ENCODE data around the gene KLHL1. TPM values are rescaled to one million over a fixed set of nuclear protein-coding genes. Genes with fewer than 3 reads are reported as not detected.

Gene KLHL1
- total RNA-seq, 5 donors from 2014 or later (not counting 1 experiment from before 2014, with no cell fraction given), result not detected

DNA sequence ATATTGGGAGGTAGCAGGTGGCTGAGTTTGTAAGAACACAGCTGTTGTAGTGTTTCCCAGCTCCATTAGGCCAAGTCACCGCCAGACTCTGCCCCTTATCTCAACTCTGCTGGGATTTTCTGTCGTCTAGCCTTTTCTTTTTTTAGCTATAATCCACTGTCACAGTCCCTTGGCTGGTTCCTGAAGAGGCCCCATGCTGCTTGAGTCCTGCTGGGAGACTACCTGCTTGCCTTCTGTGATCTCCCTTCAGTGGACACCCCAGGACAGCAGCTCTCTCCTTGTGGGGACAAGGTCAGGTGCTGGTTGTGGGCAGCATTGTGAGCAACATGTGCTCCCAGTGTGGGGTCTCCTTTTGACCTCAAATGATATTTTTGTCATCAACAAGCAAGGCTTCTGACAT lies 195.6 kb downstream of the KLHL1 start:
- H3K36me3 ChIP-seq (ENCODE audit: control insufficient read depth in 2 of 2, extremely low read depth in 1 of 2, insufficient read depth in 1 of 2, low read length in 1 of 2), result no peaks in the 10 kb centered on the region
- ChIA-PET CTCF (no interaction called here), POLR2A (no interaction called here)
- no peak overlapping the region for H3K27ac ChIP-seq (ENCODE audit: low read length)
- no peaks in the 10 kb centered on the region for H3K9me3 ChIP-seq
- no peak for ATAC-seq (replicated peaks in 1 of 4)
- Mint-ChIP-seq H3K9me3 (peaks cover 4 to 5% (median 5%) of the 10 kb centered on the region in 3 donors), H3K36me3 (no peaks in the 10 kb centered on the region), H3K27me3 (no peaks in the 10 kb centered on the region), H3K4me1 (no peaks in the 10 kb centered on the region), H3K4me3 (no peak overlapping the region), H3K27ac (no peak overlapping the region)
- no peak for DNase-seq
- H3K27me3 ChIP-seq (replicated peaks in 1 of 2; ENCODE audit: control insufficient read depth in 2 of 2, extremely low read depth in 1 of 2, insufficient read depth in 2 of 2, low read length in 1 of 2), result no peaks in the 10 kb centered on the region
- no peak overlapping the region for H3K4me3 ChIP-seq (ENCODE audit: control insufficient read depth in 1 of 2, extremely low read depth in 1 of 2, low read length in 1 of 2)
- no CpG with 5 or more reads among the region's 2 CpGs for WGBS (ENCODE audit: insufficient coverage)
- H3K4me1 ChIP-seq (ENCODE audit: control insufficient read depth in 1 of 2, extremely low read depth in 1 of 2, insufficient read depth in 2 of 2, low read length in 2 of 2), result no peaks in the 10 kb centered on the region

DNA sequence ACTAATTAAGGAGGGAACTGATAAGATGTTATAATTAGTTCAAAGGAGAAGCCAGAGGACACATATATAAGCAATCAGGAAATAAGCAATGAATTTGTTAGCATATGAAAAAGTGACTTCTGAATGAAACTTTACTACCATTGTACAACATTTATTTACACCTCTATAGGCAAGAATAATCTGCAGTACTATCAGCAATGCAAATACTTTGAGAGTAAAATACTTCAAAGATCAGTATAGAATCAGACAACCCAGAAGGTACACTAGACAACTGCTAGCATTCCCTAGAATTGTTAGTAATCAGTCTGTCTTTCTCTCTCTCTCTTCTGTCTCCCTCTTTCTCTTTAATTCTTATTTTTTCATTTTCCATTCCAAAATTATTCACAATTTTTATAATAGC lies 197.5 kb downstream of the KLHL1 start:
- H3K27ac Mint-ChIP-seq, result no peak overlapping the region
- Histone ChIP-seq H3K4me1 (ENCODE audit: control insufficient read depth in 1 of 2, extremely low read depth in 1 of 2, insufficient read depth in 2 of 2, low read length in 2 of 2) (no peaks in the 10 kb centered on the region), H3K27me3 (replicated peaks in 1 of 2; ENCODE audit: control insufficient read depth in 2 of 2, extremely low read depth in 1 of 2, insufficient read depth in 2 of 2, low read length in 1 of 2) (no peaks in the 10 kb centered on the region), H3K27ac (ENCODE audit: low read length) (no peak overlapping the region), H3K4me3 (ENCODE audit: control insufficient read depth in 1 of 2, extremely low read depth in 1 of 2, low read length in 1 of 2) (no peak overlapping the region), H3K36me3 (ENCODE audit: control insufficient read depth in 2 of 2, extremely low read depth in 1 of 2, insufficient read depth in 1 of 2, low read length in 1 of 2) (no peaks in the 10 kb centered on the region), H3K9me3 (no peaks in the 10 kb centered on the region)
- no peak overlapping the region for H3K4me3 Mint-ChIP-seq
- ATAC-seq (replicated peaks in 1 of 4), result no peak
- ChIA-PET POLR2A (interaction anchor here in 1 of 2 donors (0.7 kb wide), 2 partner anchors 26 to 180 kb away, joined by 4 to 7 read pairs; no protein-coding TSS in a partner anchor), CTCF (no interaction called here)
- peaks cover 3 to 5% (median 4%) of the 10 kb centered on the region in 3 donors for H3K9me3 Mint-ChIP-seq
- DNase-seq, result no peak
- no peaks in the 10 kb centered on the region for H3K4me1 Mint-ChIP-seq
- no peaks in the 10 kb centered on the region for H3K36me3 Mint-ChIP-seq
- no peaks in the 10 kb centered on the region for H3K27me3 Mint-ChIP-seq

DNA sequence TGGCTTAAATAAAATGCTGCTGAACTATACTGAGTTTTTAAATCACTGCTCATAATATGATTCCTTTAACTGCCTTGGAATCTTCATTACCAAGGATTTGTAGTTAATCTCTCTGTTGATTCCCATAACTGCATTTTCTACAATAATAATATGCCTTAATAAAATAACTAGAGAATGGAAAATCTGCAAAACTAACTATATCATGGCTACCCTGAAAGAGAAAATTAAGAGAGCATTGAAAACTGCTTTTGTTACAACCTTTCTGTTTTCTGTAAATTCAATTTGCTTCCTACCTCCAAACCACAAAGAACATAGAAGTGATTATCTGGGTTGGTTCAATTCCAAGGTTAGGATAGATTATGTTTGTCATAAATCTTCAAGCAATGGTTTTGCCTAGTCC lies 203.5 kb downstream of the KLHL1 start:
- no peak overlapping the region for H3K4me3 Mint-ChIP-seq
- DNase-seq, result no peak
- no peaks in the 10 kb centered on the region for H3K9me3 ChIP-seq
- no peaks in the 10 kb centered on the region for H3K27me3 ChIP-seq (replicated peaks in 1 of 2; ENCODE audit: control insufficient read depth in 2 of 2, extremely low read depth in 1 of 2, insufficient read depth in 2 of 2, low read length in 1 of 2)
- H3K4me1 ChIP-seq (ENCODE audit: control insufficient read depth in 1 of 2, extremely low read depth in 1 of 2, insufficient read depth in 2 of 2, low read length in 2 of 2), result no peaks in the 10 kb centered on the region
- POLR2A ChIA-PET, result no interaction called here
- no peaks in the 10 kb centered on the region for H3K4me1 Mint-ChIP-seq
- no peaks in the 10 kb centered on the region for H3K27me3 Mint-ChIP-seq
- CTCF ChIA-PET, result no interaction called here
- H3K4me3 ChIP-seq (ENCODE audit: control insufficient read depth in 1 of 2, extremely low read depth in 1 of 2, low read length in 1 of 2), result no peak overlapping the region
- H3K36me3 ChIP-seq (ENCODE audit: control insufficient read depth in 2 of 2, extremely low read depth in 1 of 2, insufficient read depth in 1 of 2, low read length in 1 of 2), result no peaks in the 10 kb centered on the region
- H3K36me3 Mint-ChIP-seq, result no peaks in the 10 kb centered on the region
- ATAC-seq (replicated peaks in 1 of 4), result no peak
- peaks cover 5 to 15% (median 8%) of the 10 kb centered on the region in 3 donors for H3K9me3 Mint-ChIP-seq
- H3K27ac Mint-ChIP-seq, result no peak overlapping the region
- H3K27ac ChIP-seq (ENCODE audit: low read length), result no peak overlapping the region

DNA sequence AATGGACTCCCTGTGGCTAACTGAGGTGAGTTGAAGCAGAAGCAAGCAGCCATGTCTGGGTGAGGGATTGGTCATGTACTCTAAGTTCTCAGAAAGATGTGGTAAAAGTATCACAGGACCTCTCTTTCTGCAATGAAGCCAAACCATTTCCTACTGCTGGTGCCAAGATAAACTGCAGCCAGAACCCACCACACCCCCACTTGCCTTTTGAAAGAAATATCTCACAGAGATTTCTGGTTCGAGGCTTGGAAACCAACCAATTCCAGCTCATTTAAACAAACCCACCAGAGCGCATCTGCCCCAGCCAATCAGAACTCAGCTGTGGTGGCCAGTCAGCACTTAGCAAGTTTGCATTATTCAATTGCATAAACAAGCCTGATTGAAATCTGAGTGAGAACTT lies 205.2 kb downstream of the KLHL1 start:
- no peaks in the 10 kb centered on the region for H3K4me1 ChIP-seq (ENCODE audit: control insufficient read depth in 1 of 2, extremely low read depth in 1 of 2, insufficient read depth in 2 of 2, low read length in 2 of 2)
- ATAC-seq (replicated peaks in 1 of 4) (no peak), DNase-seq (no peak)
- H3K27me3 Mint-ChIP-seq, result no peaks in the 10 kb centered on the region
- H3K36me3 Mint-ChIP-seq, result no peaks in the 10 kb centered on the region
- ChIA-PET POLR2A (no interaction called here), CTCF (no interaction called here)
- no peaks in the 10 kb centered on the region for H3K36me3 ChIP-seq (ENCODE audit: control insufficient read depth in 2 of 2, extremely low read depth in 1 of 2, insufficient read depth in 1 of 2, low read length in 1 of 2)
- no peaks in the 10 kb centered on the region for H3K9me3 ChIP-seq
- H3K27ac Mint-ChIP-seq, result no peak overlapping the region
- WGBS (ENCODE audit: insufficient coverage), result 69% methylated on average over 2 of the region's 2 CpGs
- no peak overlapping the region for H3K4me3 Mint-ChIP-seq
- no peak overlapping the region for H3K4me3 ChIP-seq (ENCODE audit: control insufficient read depth in 1 of 2, extremely low read depth in 1 of 2, low read length in 1 of 2)
- no peaks in the 10 kb centered on the region for H3K27me3 ChIP-seq (replicated peaks in 1 of 2; ENCODE audit: control insufficient read depth in 2 of 2, extremely low read depth in 1 of 2, insufficient read depth in 2 of 2, low read length in 1 of 2)
- no peaks in the 10 kb centered on the region for H3K4me1 Mint-ChIP-seq
- H3K9me3 Mint-ChIP-seq, result peaks cover 7 to 24% (median 7%) of the 10 kb centered on the region in 3 donors
- no peak overlapping the region for H3K27ac ChIP-seq (ENCODE audit: low read length)

DNA sequence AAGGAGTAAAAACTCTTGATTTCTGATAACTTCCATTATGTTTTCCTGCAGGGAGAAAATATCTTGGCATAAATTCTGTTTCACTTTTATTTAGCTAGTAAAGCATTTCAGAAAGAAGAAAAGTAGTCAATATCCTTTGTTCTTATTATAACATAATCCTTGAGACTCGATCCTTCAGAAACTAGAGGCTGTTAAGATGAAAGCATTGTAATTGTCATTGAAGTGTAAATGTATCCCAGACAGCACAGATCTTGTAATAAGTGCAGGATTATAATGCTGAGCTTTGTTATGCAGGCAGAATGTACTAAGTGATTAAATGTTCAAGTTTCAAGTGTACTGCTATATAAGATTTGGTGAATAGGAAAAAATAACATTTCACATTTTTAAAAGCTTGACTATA lies 225.8 kb downstream of the KLHL1 start:
- peaks cover 10 to 25% (median 10%) of the 10 kb centered on the region in 3 donors for H3K9me3 Mint-ChIP-seq
- no peaks in the 10 kb centered on the region for H3K27me3 ChIP-seq (replicated peaks in 1 of 2; ENCODE audit: control insufficient read depth in 2 of 2, extremely low read depth in 1 of 2, insufficient read depth in 2 of 2, low read length in 1 of 2)
- no CpG with 5 or more reads among the region's 1 CpG for WGBS (ENCODE audit: insufficient coverage)
- no peak for DNase-seq
- ATAC-seq (replicated peaks in 1 of 4), result no peak
- no peaks in the 10 kb centered on the region for H3K36me3 Mint-ChIP-seq
- no peak overlapping the region for H3K27ac Mint-ChIP-seq
- ChIA-PET CTCF (no interaction called here), POLR2A (no interaction called here)
- H3K4me1 Mint-ChIP-seq, result no peaks in the 10 kb centered on the region
- H3K4me3 ChIP-seq (ENCODE audit: control insufficient read depth in 1 of 2, extremely low read depth in 1 of 2, low read length in 1 of 2), result no peak overlapping the region
- no peak overlapping the region for H3K27ac ChIP-seq (ENCODE audit: low read length)
- no peaks in the 10 kb centered on the region for H3K36me3 ChIP-seq (ENCODE audit: control insufficient read depth in 2 of 2, extremely low read depth in 1 of 2, insufficient read depth in 1 of 2, low read length in 1 of 2)
- H3K9me3 ChIP-seq, result no peaks in the 10 kb centered on the region
- no peak overlapping the region for H3K4me3 Mint-ChIP-seq
- H3K4me1 ChIP-seq (ENCODE audit: control insufficient read depth in 1 of 2, extremely low read depth in 1 of 2, insufficient read depth in 2 of 2, low read length in 2 of 2), result no peaks in the 10 kb centered on the region
- no peaks in the 10 kb centered on the region for H3K27me3 Mint-ChIP-seq

DNA sequence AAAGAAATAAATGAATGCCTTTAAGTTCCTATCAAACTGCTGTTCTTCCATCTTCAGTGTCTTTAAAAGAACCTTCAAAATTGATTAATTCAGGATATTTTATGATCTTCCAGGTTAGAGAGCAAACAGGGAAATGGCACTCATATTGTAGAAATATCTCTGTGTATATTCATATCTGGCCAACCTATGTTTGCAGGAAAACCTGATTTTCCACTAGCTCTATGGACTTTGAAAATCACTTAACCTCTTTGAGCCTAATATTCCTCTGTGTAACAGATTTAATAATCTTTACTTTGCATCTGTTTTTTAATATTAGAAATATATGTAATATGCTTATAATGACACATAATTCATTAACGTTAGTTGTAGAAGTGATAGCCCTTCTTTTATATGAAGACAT lies 228.3 kb downstream of the KLHL1 start:
- Histone ChIP-seq H3K4me1 (ENCODE audit: control insufficient read depth in 1 of 2, extremely low read depth in 1 of 2, insufficient read depth in 2 of 2, low read length in 2 of 2) (no peaks in the 10 kb centered on the region), H3K36me3 (ENCODE audit: control insufficient read depth in 2 of 2, extremely low read depth in 1 of 2, insufficient read depth in 1 of 2, low read length in 1 of 2) (no peaks in the 10 kb centered on the region), H3K27ac (ENCODE audit: low read length) (no peak overlapping the region), H3K4me3 (ENCODE audit: control insufficient read depth in 1 of 2, extremely low read depth in 1 of 2, low read length in 1 of 2) (no peak overlapping the region), H3K9me3 (no peaks in the 10 kb centered on the region), H3K27me3 (replicated peaks in 1 of 2; ENCODE audit: control insufficient read depth in 2 of 2, extremely low read depth in 1 of 2, insufficient read depth in 2 of 2, low read length in 1 of 2) (no peaks in the 10 kb centered on the region)
- WGBS (ENCODE audit: insufficient coverage), result no CpG with 5 or more reads among the region's 1 CpG
- Mint-ChIP-seq H3K4me1 (no peaks in the 10 kb centered on the region), H3K36me3 (no peaks in the 10 kb centered on the region), H3K27me3 (no peaks in the 10 kb centered on the region), H3K9me3 (peaks cover 9 to 22% (median 10%) of the 10 kb centered on the region in 3 donors), H3K27ac (no peak overlapping the region), H3K4me3 (no peak overlapping the region)
- ChIA-PET POLR2A (no interaction called here), CTCF (no interaction called here)
- no peak for DNase-seq
- ATAC-seq (replicated peaks in 1 of 4), result no peak

DNA sequence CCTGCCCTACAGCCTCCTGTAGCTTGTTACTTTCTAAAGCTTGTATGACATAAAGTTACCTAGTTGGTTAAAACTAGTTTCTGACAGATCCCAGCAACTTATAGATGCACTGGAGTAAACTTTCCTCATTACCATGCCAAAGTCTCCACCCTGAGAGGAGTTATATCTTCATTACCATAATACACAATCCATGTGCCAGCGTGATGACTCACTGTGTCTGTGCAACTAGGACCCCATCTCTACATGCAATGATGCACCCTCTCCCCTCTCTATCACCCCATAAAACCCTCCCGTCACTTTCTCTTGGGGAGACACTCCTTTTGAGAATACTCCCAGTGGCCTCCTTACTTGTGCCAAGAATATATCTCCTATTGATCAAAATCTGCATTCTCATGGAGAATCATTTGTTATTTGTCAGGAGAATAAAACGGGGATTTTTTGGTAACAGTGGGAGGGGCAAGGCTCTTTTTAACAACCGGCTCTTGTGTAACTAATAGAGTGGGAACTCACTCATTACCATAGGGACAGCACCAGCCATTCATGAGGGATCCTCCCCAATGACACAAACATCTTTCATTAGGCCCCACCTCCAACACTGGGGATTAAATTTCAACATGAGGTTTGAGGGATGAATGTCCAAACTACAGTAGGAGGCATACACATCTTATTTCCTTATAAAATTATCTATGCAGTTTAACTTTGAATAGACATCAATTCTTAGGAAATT lies 235.8 kb downstream of the KLHL1 start:
- Histone ChIP-seq H3K36me3 (ENCODE audit: control insufficient read depth in 2 of 2, extremely low read depth in 1 of 2, insufficient read depth in 1 of 2, low read length in 1 of 2) (no peaks in the 10 kb centered on the region), H3K9me3 (no peaks in the 10 kb centered on the region), H3K27ac (ENCODE audit: low read length) (no peak overlapping the region), H3K4me1 (ENCODE audit: control insufficient read depth in 1 of 2, extremely low read depth in 1 of 2, insufficient read depth in 2 of 2, low read length in 2 of 2) (no peaks in the 10 kb centered on the region), H3K27me3 (replicated peaks in 1 of 2; ENCODE audit: control insufficient read depth in 2 of 2, extremely low read depth in 1 of 2, insufficient read depth in 2 of 2, low read length in 1 of 2) (no peaks in the 10 kb centered on the region), H3K4me3 (ENCODE audit: control insufficient read depth in 1 of 2, extremely low read depth in 1 of 2, low read length in 1 of 2) (no peak overlapping the region)
- CTCF ChIA-PET, result no interaction called here
- no peaks in the 10 kb centered on the region for H3K27me3 Mint-ChIP-seq
- peaks cover 5 to 6% (median 5%) of the 10 kb centered on the region in 3 donors for H3K9me3 Mint-ChIP-seq
- no peak overlapping the region for H3K4me3 Mint-ChIP-seq
- H3K27ac Mint-ChIP-seq, result no peak overlapping the region
- H3K4me1 Mint-ChIP-seq, result no peaks in the 10 kb centered on the region
- POLR2A ChIA-PET, result no interaction called here
- no peaks in the 10 kb centered on the region for H3K36me3 Mint-ChIP-seq
- ATAC-seq (replicated peaks in 1 of 4), result no peak
- no CpG with 5 or more reads among the region's 4 CpGs for WGBS (ENCODE audit: insufficient coverage)
- DNase-seq, result no peak
